IMR-90 (cell line): ENCODE data around the gene AHNAK2. TPM values are rescaled to one million over a fixed set of nuclear protein-coding genes. Genes with fewer than 3 reads are reported as not detected.

Experiments used
- CHD1 ChIP-seq: IDR thresholded peaks from 2 replicates; pipeline ENCODE4 v1.6.1; 2012; ENCODE audit warnings: low read depth, low read length, improper control_type of control experiment
- RAD21 ChIP-seq: IDR thresholded peaks from 2 replicates; pipeline ENCODE4 v1.6.1; 2012; ENCODE audit warnings: low read length, improper control_type of control experiment
- polyA plus RNA-seq, 3 experiments: library from polyadenylated mRNA; depleted of rRNA; stranded (reverse); fragments of >200 nt; gene quantifications; 2 replicates each; pipeline ENCODE4 v1.2.3, GENCODE V29; 2012; ENCODE audit warnings: low replicate concordance in 1 of 3
- total RNA-seq: library from RNA; depleted of rRNA; stranded (reverse); fragments of >200 nt; gene quantifications from 2 replicates; pipeline ENCODE4 v1.2.3, GENCODE V29; 2012
- TF ChIP-seq, protein P1 (sequence below): fragments of 150-350 bp; IDR thresholded peaks from 2 replicates; pipeline ENCODE4 v1.6.1; 2017; ENCODE audit warnings: mild to moderate bottlenecking, antibody characterized with exemption, low read length, low read depth

Gene AHNAK2
- total and polyA plus RNA-seq, 2 of the 4 experiments (the other 2 are of a cell fraction): 2.6 to 7.9 TPM

DNA sequence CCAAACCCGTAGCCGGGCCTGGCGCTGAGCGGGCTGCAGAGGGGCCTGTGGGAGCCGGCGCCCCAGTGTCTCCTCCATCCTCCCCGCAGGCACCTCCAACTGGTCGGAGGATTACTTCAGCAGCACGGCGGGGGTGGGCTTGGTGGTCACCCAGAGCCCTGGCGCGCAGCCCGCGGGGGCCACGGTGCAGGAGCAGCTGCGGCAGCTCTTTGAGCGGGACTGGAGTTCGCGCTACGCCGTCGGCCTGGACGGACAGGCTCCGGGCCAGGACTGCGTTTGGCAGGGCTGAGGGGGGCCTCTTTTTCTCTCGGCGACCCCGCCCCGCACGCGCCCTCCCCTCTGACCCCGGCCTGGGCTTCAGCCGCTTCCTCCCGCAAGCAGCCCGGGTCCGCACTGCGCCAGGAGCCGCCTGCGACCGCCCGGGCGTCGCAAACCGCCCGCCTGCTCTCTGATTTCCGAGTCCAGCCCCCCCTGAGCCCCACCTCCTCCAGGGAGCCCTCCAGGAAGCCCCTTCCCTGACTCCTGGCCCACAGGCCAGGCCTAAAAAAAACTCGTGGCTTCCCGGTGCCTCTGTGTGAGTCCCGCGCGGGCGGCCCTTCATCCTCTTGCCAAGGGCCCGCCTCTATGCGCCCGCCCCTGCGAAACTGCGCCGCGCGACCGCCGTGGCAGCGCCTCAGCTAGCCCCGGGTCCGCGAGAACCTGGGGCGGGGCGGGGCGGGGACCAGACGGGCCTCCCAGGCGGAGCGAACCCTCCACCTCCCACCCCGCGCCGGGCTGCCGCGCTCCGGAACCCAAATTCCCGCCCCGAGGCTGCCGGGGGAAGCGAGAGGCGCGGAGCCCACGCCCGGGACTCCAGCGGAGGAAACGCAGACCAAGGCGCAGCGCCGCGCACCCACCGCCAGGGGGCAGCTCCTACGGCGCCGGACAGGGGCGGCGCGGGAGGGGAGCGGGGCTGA, 45.2 kb downstream of the AHNAK2 start (continued):
- TF ChIP-seq, protein P1, sequence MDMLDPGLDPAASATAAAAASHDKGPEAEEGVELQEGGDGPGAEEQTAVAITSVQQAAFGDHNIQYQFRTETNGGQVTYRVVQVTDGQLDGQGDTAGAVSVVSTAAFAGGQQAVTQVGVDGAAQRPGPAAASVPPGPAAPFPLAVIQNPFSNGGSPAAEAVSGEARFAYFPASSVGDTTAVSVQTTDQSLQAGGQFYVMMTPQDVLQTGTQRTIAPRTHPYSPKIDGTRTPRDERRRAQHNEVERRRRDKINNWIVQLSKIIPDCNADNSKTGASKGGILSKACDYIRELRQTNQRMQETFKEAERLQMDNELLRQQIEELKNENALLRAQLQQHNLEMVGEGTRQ: no peak
- TF ChIP-seq RAD21: peak; percentile 55
- no peak for TF ChIP-seq CHD1
